DMS79 treated with DMSO at 0.1 percent for 48 hours (cell line): Measurements from ENCODE around the gene INAVA.
"Not testable (repeated sequence)": the region's sequence is repeated elsewhere in the genome, so short reads cannot be mapped to it uniquely, and the experiment has no call there.

Experiments used
- DNase-seq: peaks from one replicate; lab custom pipeline; 2025; lab: John Stamatoyannopoulos, UW

INAVA gene

GRCh38 chr1:200963076-200963475, 68.4 kb downstream of the INAVA start:
- no peak for DNase-seq

GRCh38 chr1:200963888-200964287, 69.2 kb downstream of the INAVA start:
- DNase-seq: not testable (repeated sequence)
